C4-2B (cell line): ENCODE results near the gene ADAMTSL1.

Experiments used
- CTCF ChIP-seq: fragments of 450-650 bp; conservative IDR thresholded peaks from 2 replicates; pipeline ENCODE4 v1.5.1; 2017; ENCODE audit warnings: mild to moderate bottlenecking
- ZFX ChIP-seq: fragments of 450-650 bp; IDR thresholded peaks from 2 replicates; pipeline ENCODE4 v1.6.1; 2017

- TF ChIP-seq CTCF (no peak), ZFX (no peak)
These were observed 404.0 kb downstream of the ADAMTSL1 start for GRCh38 chr9:18877984-18878383.
